ENCODE measurements around the gene HLA-DRA. TPM values are rescaled to one million over a fixed set of nuclear protein-coding genes. Genes with fewer than 3 reads are reported as not detected.

Gene HLA-DRA
- total RNA-seq, 1 donor from 2014 or later: 2.3 TPM

- Mint-ChIP-seq H3K27ac (no peak overlapping the region), H3K4me3 (no peak overlapping the region), H3K27me3 (ENCODE audit: insufficient read depth, low read depth) (peaks cover 5% of the 10 kb centered on the region), H3K4me1 (no peaks in the 10 kb centered on the region), H3K9me3 (no peaks in the 10 kb centered on the region), H3K36me3 (no peaks in the 10 kb centered on the region)
- Histone ChIP-seq H3K4me1 (no peaks in the 10 kb centered on the region), H3K27ac (no peak overlapping the region), H3K9ac (no peak overlapping the region), H3K9me3 (ENCODE audit: low read depth) (no peaks in the 10 kb centered on the region), H3K27me3 (no peaks in the 10 kb centered on the region), H3F3A (ENCODE audit: low read depth) (no peaks in the 10 kb centered on the region), H3K4me2 (no peak overlapping the region), H3K79me2 (ENCODE audit: low read depth) (no peaks in the 10 kb centered on the region), H2AFZ (replicated peaks) (no peak overlapping the region), H3K4me3 (no peak overlapping the region), H3K36me3 (no peaks in the 10 kb centered on the region), H4K20me1 (ENCODE audit: low read depth) (no peaks in the 10 kb centered on the region)
- no peak for DNase-seq (ENCODE audit: low spot score)
- no peak for TF ChIP-seq CTCF (IDR thresholded peaks at IDR 0.05)
- TF ChIP-seq EZH2phosphoT487 (IDR thresholded peaks at IDR 0.05): no peak
- TF ChIP-seq EZH2 (IDR thresholded peaks at IDR 0.05): no peak
Observed at GRCh38 chr6:32442977-32443552, 3.4 kb downstream of the HLA-DRA start.

- H3K36me3 Mint-ChIP-seq: no peaks in the 10 kb centered on the region
- Histone ChIP-seq H3K27me3 (no peaks in the 10 kb centered on the region), H3K9ac (no peak overlapping the region), H3K9me3 (ENCODE audit: low read depth) (no peaks in the 10 kb centered on the region), H2AFZ (replicated peaks) (no peak overlapping the region), H3F3A (ENCODE audit: low read depth) (no peaks in the 10 kb centered on the region), H4K20me1 (ENCODE audit: low read depth) (no peaks in the 10 kb centered on the region), H3K79me2 (ENCODE audit: low read depth) (no peaks in the 10 kb centered on the region), H3K27ac (no peak overlapping the region), H3K4me2 (no peak overlapping the region), H3K4me3 (no peak overlapping the region), H3K4me1 (no peaks in the 10 kb centered on the region), H3K36me3 (no peaks in the 10 kb centered on the region)
- TF ChIP-seq EZH2 (IDR thresholded peaks at IDR 0.05) (no peak), EZH2phosphoT487 (IDR thresholded peaks at IDR 0.05) (no peak), CTCF (IDR thresholded peaks at IDR 0.05) (no peak)
- peaks cover 5% of the 10 kb centered on the region for H3K27me3 Mint-ChIP-seq (ENCODE audit: insufficient read depth, low read depth)
- no peak overlapping the region for H3K27ac Mint-ChIP-seq
- no peak overlapping the region for H3K4me3 Mint-ChIP-seq
- H3K9me3 Mint-ChIP-seq: no peaks in the 10 kb centered on the region
- DNase-seq (ENCODE audit: low spot score): no peak
- H3K4me1 Mint-ChIP-seq: no peaks in the 10 kb centered on the region
Observed at GRCh38 chr6:32444433-32444832, 4.7 kb downstream of the HLA-DRA start.

GRCh38 chr6:32445321-32445854 lies 5.7 kb downstream of the HLA-DRA start:
- H4K20me1 ChIP-seq (ENCODE audit: low read depth): no peaks in the 10 kb centered on the region
- no peak for DNase-seq (ENCODE audit: low spot score)
- H3K36me3 ChIP-seq: no peaks in the 10 kb centered on the region
- no peaks in the 10 kb centered on the region for H3K79me2 ChIP-seq (ENCODE audit: low read depth)
- H3K9ac ChIP-seq: no peak overlapping the region
- Mint-ChIP-seq H3K27me3 (ENCODE audit: insufficient read depth, low read depth) (peaks cover 5% of the 10 kb centered on the region), H3K36me3 (no peaks in the 10 kb centered on the region), H3K4me3 (no peak overlapping the region), H3K27ac (no peak overlapping the region), H3K9me3 (no peaks in the 10 kb centered on the region), H3K4me1 (no peaks in the 10 kb centered on the region)
- H3K4me2 ChIP-seq: no peak overlapping the region
- no peaks in the 10 kb centered on the region for H3K27me3 ChIP-seq
- no peak overlapping the region for H2AFZ ChIP-seq (replicated peaks)
- TF ChIP-seq EZH2phosphoT487 (IDR thresholded peaks at IDR 0.05) (no peak), EZH2 (IDR thresholded peaks at IDR 0.05) (no peak), CTCF (IDR thresholded peaks at IDR 0.05) (no peak)
- no peaks in the 10 kb centered on the region for H3K4me1 ChIP-seq
- no peak overlapping the region for H3K4me3 ChIP-seq
- no peaks in the 10 kb centered on the region for H3K9me3 ChIP-seq (ENCODE audit: low read depth)
- no peak overlapping the region for H3K27ac ChIP-seq
- H3F3A ChIP-seq (ENCODE audit: low read depth): no peaks in the 10 kb centered on the region

Measured in neural progenitor cell (in vitro differentiated cells).